GM12874 (cell line): ENCODE data around the gene FXYD1.

Experiments
- CTCF ChIP-seq: IDR thresholded peaks from 2 replicates; pipeline ENCODE4 v1.5.1; 2011; ENCODE audit warnings: low read depth, mild to moderate bottlenecking, control low read depth, low read length, moderate library complexity; ENCODE audit not compliant: insufficient read depth

The FXYD1 gene

GRCh38 chr19:35110974-35111373 is 27.6 kb upstream of the FXYD1 start:
- TF ChIP-seq CTCF, result no peak

- no peak for TF ChIP-seq CTCF
Observed at GRCh38 chr19:35112995-35113688, 25.5 kb upstream of the FXYD1 start.

GRCh38 chr19:35114353-35115176 is 24.1 kb upstream of the FXYD1 start:
- peak; percentile 98 for TF ChIP-seq CTCF

- no peak for TF ChIP-seq CTCF
Observed at GRCh38 chr19:35115177-35115951, 23.3 kb upstream of the FXYD1 start, which contains the start of gene FXYD3. Gene FXYD3, plus strand, starts transcription at chr19:35115823. Its CDS starts 3,554 bp downstream, at chr19:35119377.

- TF ChIP-seq CTCF, result no peak
Observed at GRCh38 chr19:35116072-35116801, 22.4 kb upstream of the FXYD1 start.

GRCh38 chr19:35117116-35117515 is 21.5 kb upstream of the FXYD1 start:
- TF ChIP-seq CTCF, result no peak
